GM23338 (cell line): Measurements from ENCODE around the gene DNAJB12. TPM values are rescaled to one million over a fixed set of nuclear protein-coding genes. Genes with fewer than 3 reads are reported as not detected.

Experiments used
- ATAC-seq: fragments of 200-7000 bp; cut with Tn5 transposase; 3 replicates; pipeline ENCODE4 v1.9.1; 2020
- DNase-seq: peaks from one replicate; pipeline ENCODE4 v3.0.0-alpha.2; 2015; ENCODE audit warnings: low spot score
- H2AFZ ChIP-seq: fragments of 200-600 bp; sonication (generic); 2 replicates; pipeline ENCODE4 v1.8.0; 2016; ENCODE audit warnings: antibody characterized with exemption, mild to moderate bottlenecking, moderate library complexity
- H3F3A ChIP-seq: fragments of 200-600 bp; sonication (generic); replicated peaks from 2 replicates; pipeline ENCODE4 v1.8.0; 2017; ENCODE audit warnings: antibody characterized with exemption, mixed run types, low read depth
- H3K27ac ChIP-seq: fragments of 200-600 bp; sonication (generic); 2 replicates; pipeline ENCODE4 v1.6.1; 2016; ENCODE audit warnings: low read depth
- H3K27me3 ChIP-seq: fragments of 200-600 bp; sonication (generic); 2 replicates; pipeline ENCODE4 v1.8.0; 2016; ENCODE audit warnings: mild to moderate bottlenecking, mixed run types, moderate library complexity; ENCODE audit not compliant: insufficient read depth
- H3K36me3 ChIP-seq: fragments of 200-600 bp; sonication (generic); 2 replicates; pipeline ENCODE4 v1.8.0; 2016; ENCODE audit warnings: mild to moderate bottlenecking; ENCODE audit not compliant: insufficient read depth
- H3K4me1 ChIP-seq: fragments of 200-600 bp; sonication (generic); 2 replicates; pipeline ENCODE4 v1.8.0; 2016; ENCODE audit warnings: mild to moderate bottlenecking, moderate library complexity; ENCODE audit not compliant: insufficient read depth
- H3K4me2 ChIP-seq: fragments of 200-600 bp; sonication (generic); 2 replicates; pipeline ENCODE4 v1.7.1; 2017; ENCODE audit warnings: mixed run types
- H3K4me3 ChIP-seq: fragments of 200-600 bp; sonication (generic); 2 replicates; pipeline ENCODE4 v1.6.1; 2016; ENCODE audit warnings: mixed run types
- H3K79me2 ChIP-seq: fragments of 200-600 bp; sonication (generic); replicated peaks from 2 replicates; pipeline ENCODE4 v1.8.0; 2017; ENCODE audit warnings: mild to moderate bottlenecking; ENCODE audit not compliant: insufficient read depth
- H3K9me2 ChIP-seq: fragments of 200-600 bp; sonication (generic); 2 replicates; pipeline ENCODE4 v1.8.0; 2017; ENCODE audit not compliant: insufficient read depth
- H4K20me1 ChIP-seq: fragments of 200-600 bp; sonication (generic); replicated peaks from 2 replicates; pipeline ENCODE4 v1.8.0; 2017; ENCODE audit warnings: mild to moderate bottlenecking; ENCODE audit not compliant: insufficient read depth
- H3K27ac Mint-ChIP-seq: 2 replicates; pipeline ENCODE4 v1.8.0; 2020; ENCODE audit warnings: inconsistent platforms, mild to moderate bottlenecking, moderate library complexity, mixed read lengths
- H3K27me3 Mint-ChIP-seq: 3 replicates; pipeline ENCODE4 v1.8.0; 2022; ENCODE audit warnings: low read depth, mild to moderate bottlenecking, moderate library complexity, mixed read lengths, inconsistent platforms; ENCODE audit not compliant: insufficient read depth, poor library complexity
- H3K36me3 Mint-ChIP-seq: 3 replicates; pipeline ENCODE4 v1.8.0; 2021; ENCODE audit warnings: low read depth, mild to moderate bottlenecking, inconsistent platforms, moderate library complexity, mixed read lengths
- H3K4me1 Mint-ChIP-seq: 3 replicates; pipeline ENCODE4 v1.8.0; 2020; ENCODE audit warnings: mild to moderate bottlenecking, inconsistent platforms, mixed read lengths
- H3K4me3 Mint-ChIP-seq: 3 replicates; pipeline ENCODE4 v1.8.0; 2021; ENCODE audit warnings: moderate library complexity, mild to moderate bottlenecking, inconsistent platforms, mixed read lengths
- H3K9me3 Mint-ChIP-seq: 3 replicates; pipeline ENCODE4 v1.8.0; 2020; ENCODE audit warnings: moderate library complexity, mild to moderate bottlenecking, inconsistent platforms, mixed read lengths
- CREB1 ChIP-seq: fragments of 250-450 bp; sonication (Bioruptor Pico); IDR thresholded peaks from 2 replicates; pipeline ENCODE4 v1.5.0; 2020; ENCODE audit warnings: low read depth, mild to moderate bottlenecking, moderate library complexity
- CTCF ChIP-seq, 2 experiments: fragments of 200-600 bp in 1 of 2; sonication (generic) in 1 of 2; conservative IDR thresholded peaks; 2 replicates each; pipeline versions ENCODE4 v1.5.1 to v1.6.1; 2016 to 2017; ENCODE audit warnings: antibody characterized with exemption in 2 of 2, low read depth in 2 of 2, mild to moderate bottlenecking in 2 of 2, moderate library complexity in 1 of 2
- ETS1 ChIP-seq: IDR thresholded peaks from 2 replicates; pipeline ENCODE4 v1.6.1; 2016; ENCODE audit warnings: antibody characterized with exemption
- EZH2 ChIP-seq: fragments of 200-600 bp; sonication (generic); IDR thresholded peaks from one replicate; pipeline ENCODE4 v1.8.0; 2017; ENCODE audit warnings: antibody characterized with exemption, mild to moderate bottlenecking, low read depth; ENCODE audit not compliant: unreplicated experiment
- EZH2phosphoT487 ChIP-seq: fragments of 200-600 bp; sonication (generic); IDR thresholded peaks from one replicate; pipeline ENCODE4 v1.8.1; 2018; ENCODE audit warnings: antibody characterized with exemption; ENCODE audit not compliant: unreplicated experiment
- JUNB ChIP-seq: IDR thresholded peaks from one replicate; pipeline ENCODE4 v1.6.1; 2016; ENCODE audit warnings: antibody characterized with exemption; ENCODE audit not compliant: unreplicated experiment
- NANOG ChIP-seq: IDR thresholded peaks from 2 replicates; pipeline ENCODE4 v1.6.1; 2016; ENCODE audit warnings: antibody characterized with exemption, borderline replicate concordance
- POLR2AphosphoS5 ChIP-seq: IDR thresholded peaks from 2 replicates; pipeline ENCODE4 v1.6.1; 2016; ENCODE audit warnings: antibody characterized with exemption, low read depth
- STAT1 ChIP-seq: IDR thresholded peaks from one replicate; pipeline ENCODE4 v1.6.1; 2016; ENCODE audit warnings: antibody characterized with exemption; ENCODE audit not compliant: unreplicated experiment
- ZNF114 ChIP-seq: fragments of 250-450 bp; sonication (Bioruptor Pico); IDR thresholded peaks from 2 replicates; pipeline ENCODE4 v1.5.0; 2020; ENCODE audit warnings: mild to moderate bottlenecking, moderate library complexity
- ZNF331 ChIP-seq: fragments of 250-450 bp; sonication (Bioruptor Pico); IDR thresholded peaks from 2 replicates; pipeline ENCODE4 v1.5.0; 2020; ENCODE audit warnings: low read depth, mild to moderate bottlenecking, moderate library complexity
- polyA plus RNA-seq: library from polyadenylated mRNA; unstranded; fragments of >200 nt; fragmentation: Nextera tagmentation; extraction: Ambion mirVana; gene quantifications from 2 replicates; pipeline ENCODE4 v1.2.1, GENCODE V29; 2016
- total RNA-seq: library from RNA; depleted of rRNA; stranded (reverse); fragments of >200 nt; shearing (Covaris generic); gene quantifications from 2 replicates; pipeline ENCODE4 v1.2.3, GENCODE V29; 2014
- TF ChIP-seq, protein P1 (sequence below): IDR thresholded peaks from one replicate; pipeline ENCODE4 v1.6.1; 2018; ENCODE audit warnings: antibody characterized with exemption; ENCODE audit not compliant: unreplicated experiment
- TF ChIP-seq, protein P2 (sequence below): fragments of 250-450 bp; sonication (Bioruptor Pico); IDR thresholded peaks from 2 replicates; pipeline ENCODE4 v1.5.0; 2020; ENCODE audit warnings: mild to moderate bottlenecking, moderate library complexity

DNAJB12 gene
- total and polyA plus RNA-seq, 2 experiments from 2014 or later, result 12.8 to 16.0 TPM

DNA sequence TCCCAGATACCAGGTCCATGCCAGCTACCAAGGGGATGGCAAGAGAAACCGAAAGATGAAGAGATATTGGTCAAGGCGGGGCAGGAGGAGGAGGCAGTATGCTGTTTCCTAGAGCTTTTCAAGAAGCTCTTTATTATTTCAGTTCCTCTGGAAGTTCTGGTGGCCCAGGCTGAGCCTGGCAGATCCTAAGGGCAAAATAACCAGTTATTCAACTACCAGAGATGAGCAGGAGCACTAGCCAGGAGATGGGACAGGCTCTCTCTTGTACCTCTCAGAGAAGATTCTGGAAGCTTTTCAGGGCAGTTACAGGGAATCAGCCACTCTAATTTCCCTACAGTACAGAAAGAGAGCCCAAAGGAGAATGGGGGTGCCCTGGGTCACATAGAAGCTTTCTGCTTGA, 5.3 kb downstream of the DNAJB12 start:
- no peak for DNase-seq
- H3K4me2 ChIP-seq, result no peak overlapping the region
- H3K27me3 Mint-ChIP-seq, result peaks cover 7% of the 10 kb centered on the region
- H3K27me3 ChIP-seq, result no peaks in the 10 kb centered on the region
- H3K9me2 ChIP-seq, result no peaks in the 10 kb centered on the region
- H3K36me3 ChIP-seq, result no peaks in the 10 kb centered on the region
- no peak overlapping the region for H3K27ac ChIP-seq
- no peaks in the 10 kb centered on the region; the same call in none of the 2 replicates for H3F3A ChIP-seq
- H3K79me2 ChIP-seq, result peaks cover 48% of the 10 kb centered on the region
- no peak overlapping the region for H3K4me3 Mint-ChIP-seq
- peaks cover 6% of the 10 kb centered on the region; the same call in 1 of the 3 replicates for H3K36me3 Mint-ChIP-seq
- no peaks in the 10 kb centered on the region for H3K9me3 Mint-ChIP-seq
- no peak overlapping the region for H2AFZ ChIP-seq
- peaks cover 5% of the 10 kb centered on the region for H4K20me1 ChIP-seq
- no peak for ATAC-seq
- H3K4me3 ChIP-seq, result no peak overlapping the region
- TF ChIP-seq, protein P1, sequence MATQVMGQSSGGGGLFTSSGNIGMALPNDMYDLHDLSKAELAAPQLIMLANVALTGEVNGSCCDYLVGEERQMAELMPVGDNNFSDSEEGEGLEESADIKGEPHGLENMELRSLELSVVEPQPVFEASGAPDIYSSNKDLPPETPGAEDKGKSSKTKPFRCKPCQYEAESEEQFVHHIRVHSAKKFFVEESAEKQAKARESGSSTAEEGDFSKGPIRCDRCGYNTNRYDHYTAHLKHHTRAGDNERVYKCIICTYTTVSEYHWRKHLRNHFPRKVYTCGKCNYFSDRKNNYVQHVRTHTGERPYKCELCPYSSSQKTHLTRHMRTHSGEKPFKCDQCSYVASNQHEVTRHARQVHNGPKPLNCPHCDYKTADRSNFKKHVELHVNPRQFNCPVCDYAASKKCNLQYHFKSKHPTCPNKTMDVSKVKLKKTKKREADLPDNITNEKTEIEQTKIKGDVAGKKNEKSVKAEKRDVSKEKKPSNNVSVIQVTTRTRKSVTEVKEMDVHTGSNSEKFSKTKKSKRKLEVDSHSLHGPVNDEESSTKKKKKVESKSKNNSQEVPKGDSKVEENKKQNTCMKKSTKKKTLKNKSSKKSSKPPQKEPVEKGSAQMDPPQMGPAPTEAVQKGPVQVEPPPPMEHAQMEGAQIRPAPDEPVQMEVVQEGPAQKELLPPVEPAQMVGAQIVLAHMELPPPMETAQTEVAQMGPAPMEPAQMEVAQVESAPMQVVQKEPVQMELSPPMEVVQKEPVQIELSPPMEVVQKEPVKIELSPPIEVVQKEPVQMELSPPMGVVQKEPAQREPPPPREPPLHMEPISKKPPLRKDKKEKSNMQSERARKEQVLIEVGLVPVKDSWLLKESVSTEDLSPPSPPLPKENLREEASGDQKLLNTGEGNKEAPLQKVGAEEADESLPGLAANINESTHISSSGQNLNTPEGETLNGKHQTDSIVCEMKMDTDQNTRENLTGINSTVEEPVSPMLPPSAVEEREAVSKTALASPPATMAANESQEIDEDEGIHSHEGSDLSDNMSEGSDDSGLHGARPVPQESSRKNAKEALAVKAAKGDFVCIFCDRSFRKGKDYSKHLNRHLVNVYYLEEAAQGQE, result no peak
- TF ChIP-seq STAT1 (no peak), ZNF331 (CRISPR knock-in tag) (no peak), EZH2phosphoT487 (no peak), POLR2AphosphoS5 (no peak), NANOG (no peak), JUNB (no peak), ETS1 (no peak), ZNF114 (CRISPR knock-in tag) (no peak), CTCF (conservative IDR thresholded peaks at IDR 0.05; ENCODE audit: low read depth in 2 of 2) (no peak), CREB1 (CRISPR knock-in tag) (no peak), EZH2 (no peak)
- TF ChIP-seq, protein P2, sequence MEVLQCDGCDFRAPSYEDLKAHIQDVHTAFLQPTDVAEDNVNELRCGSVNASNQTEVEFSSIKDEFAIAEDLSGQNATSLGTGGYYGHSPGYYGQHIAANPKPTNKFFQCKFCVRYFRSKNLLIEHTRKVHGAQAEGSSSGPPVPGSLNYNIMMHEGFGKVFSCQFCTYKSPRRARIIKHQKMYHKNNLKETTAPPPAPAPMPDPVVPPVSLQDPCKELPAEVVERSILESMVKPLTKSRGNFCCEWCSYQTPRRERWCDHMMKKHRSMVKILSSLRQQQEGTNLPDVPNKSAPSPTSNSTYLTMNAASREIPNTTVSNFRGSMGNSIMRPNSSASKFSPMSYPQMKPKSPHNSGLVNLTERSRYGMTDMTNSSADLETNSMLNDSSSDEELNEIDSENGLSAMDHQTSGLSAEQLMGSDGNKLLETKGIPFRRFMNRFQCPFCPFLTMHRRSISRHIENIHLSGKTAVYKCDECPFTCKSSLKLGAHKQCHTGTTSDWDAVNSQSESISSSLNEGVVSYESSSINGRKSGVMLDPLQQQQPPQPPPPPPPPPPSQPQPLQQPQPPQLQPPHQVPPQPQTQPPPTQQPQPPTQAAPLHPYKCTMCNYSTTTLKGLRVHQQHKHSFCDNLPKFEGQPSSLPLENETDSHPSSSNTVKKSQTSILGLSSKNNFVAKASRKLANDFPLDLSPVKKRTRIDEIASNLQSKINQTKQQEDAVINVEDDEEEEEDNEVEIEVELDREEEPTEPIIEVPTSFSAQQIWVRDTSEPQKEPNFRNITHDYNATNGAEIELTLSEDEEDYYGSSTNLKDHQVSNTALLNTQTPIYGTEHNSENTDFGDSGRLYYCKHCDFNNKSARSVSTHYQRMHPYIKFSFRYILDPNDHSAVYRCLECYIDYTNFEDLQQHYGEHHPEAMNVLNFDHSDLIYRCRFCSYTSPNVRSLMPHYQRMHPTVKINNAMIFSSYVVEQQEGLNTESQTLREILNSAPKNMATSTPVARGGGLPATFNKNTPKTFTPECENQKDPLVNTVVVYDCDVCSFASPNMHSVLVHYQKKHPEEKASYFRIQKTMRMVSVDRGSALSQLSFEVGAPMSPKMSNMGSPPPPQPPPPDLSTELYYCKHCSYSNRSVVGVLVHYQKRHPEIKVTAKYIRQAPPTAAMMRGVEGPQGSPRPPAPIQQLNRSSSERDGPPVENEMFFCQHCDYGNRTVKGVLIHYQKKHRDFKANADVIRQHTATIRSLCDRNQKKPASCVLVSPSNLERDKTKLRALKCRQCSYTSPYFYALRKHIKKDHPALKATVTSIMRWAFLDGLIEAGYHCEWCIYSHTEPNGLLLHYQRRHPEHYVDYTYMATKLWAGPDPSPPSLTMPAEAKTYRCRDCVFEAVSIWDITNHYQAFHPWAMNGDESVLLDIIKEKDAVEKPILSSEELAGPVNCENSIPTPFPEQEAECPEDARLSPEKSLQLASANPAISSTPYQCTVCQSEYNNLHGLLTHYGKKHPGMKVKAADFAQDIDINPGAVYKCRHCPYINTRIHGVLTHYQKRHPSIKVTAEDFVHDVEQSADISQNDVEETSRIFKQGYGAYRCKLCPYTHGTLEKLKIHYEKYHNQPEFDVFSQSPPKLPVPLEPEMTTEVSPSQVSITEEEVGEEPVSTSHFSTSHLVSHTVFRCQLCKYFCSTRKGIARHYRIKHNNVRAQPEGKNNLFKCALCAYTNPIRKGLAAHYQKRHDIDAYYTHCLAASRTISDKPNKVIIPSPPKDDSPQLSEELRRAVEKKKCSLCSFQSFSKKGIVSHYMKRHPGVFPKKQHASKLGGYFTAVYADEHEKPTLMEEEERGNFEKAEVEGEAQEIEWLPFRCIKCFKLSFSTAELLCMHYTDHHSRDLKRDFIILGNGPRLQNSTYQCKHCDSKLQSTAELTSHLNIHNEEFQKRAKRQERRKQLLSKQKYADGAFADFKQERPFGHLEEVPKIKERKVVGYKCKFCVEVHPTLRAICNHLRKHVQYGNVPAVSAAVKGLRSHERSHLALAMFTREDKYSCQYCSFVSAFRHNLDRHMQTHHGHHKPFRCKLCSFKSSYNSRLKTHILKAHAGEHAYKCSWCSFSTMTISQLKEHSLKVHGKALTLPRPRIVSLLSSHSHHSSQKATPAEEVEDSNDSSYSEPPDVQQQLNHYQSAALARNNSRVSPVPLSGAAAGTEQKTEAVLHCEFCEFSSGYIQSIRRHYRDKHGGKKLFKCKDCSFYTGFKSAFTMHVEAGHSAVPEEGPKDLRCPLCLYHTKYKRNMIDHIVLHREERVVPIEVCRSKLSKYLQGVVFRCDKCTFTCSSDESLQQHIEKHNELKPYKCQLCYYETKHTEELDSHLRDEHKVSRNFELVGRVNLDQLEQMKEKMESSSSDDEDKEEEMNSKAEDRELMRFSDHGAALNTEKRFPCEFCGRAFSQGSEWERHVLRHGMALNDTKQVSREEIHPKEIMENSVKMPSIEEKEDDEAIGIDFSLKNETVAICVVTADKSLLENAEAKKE (CRISPR knock-in tag), result no peak
- H3K27ac Mint-ChIP-seq, result no peak overlapping the region; the same call in 1 of the 2 replicates
- H3K4me1 Mint-ChIP-seq, result peaks cover 25% of the 10 kb centered on the region
- peaks cover 12% of the 10 kb centered on the region; the same call in 1 of the 2 replicates for H3K4me1 ChIP-seq
